NCI-H2227 (cell line): ENCODE results near the gene PRSS8.
"Not testable (repeated sequence)": the region's sequence is repeated elsewhere in the genome, so short reads cannot be mapped to it uniquely, and the experiment has no call there.

ENCODE experiments used
- DNase-seq: peaks from one replicate; lab custom pipeline; 2025; ENCODE audit not compliant: unreplicated experiment; lab: John Stamatoyannopoulos, UW

PRSS8 gene

DNA sequence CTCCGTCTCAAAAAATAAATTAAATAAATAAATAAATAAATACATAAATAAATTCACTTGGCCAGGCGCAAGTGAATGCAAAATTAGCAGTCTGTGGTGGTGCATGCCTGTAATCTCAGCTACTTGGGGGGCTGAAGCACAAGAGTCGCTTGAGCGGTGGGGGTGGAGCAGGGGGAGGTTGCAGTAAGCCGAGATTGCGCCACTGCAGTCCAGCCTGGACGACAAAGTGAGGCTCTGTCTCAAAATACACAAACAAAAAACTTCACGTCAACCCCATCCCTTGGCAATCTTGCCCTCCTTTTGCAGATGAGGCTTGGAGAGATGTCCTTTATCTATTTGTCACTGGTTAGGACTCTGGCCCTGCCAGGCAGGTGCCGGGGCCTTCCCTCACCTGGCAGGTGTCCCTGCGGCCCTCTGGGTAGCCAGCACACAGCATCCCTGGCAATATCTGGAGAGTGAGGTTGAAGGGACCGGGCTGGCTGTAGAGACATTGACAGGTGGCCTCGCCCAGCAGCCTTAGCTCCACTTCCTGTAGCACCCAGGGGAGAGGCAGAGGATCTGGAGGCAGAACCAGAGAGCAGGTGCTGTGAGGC, 10.0 kb upstream of the PRSS8 start:
- DNase-seq: no peak

DNA sequence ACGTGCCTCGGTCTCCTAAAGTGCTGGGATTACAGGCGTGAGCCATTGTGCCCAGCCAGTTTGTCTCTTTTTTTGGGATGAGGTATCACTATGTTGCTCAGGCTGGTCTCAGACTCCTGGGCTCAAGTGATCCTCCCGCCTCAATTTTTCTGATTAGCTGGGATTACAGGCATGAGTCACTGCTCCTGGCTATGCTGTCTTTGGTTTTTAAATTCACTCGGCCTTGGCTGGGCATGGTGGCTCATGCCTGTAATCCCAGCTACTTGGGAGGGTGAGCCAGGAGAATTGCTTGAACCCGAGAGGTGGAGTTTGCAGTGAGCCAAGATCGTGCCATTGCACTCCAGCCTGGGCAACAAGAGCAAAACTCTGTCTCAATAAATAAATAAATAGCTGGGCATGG, 8.9 kb upstream of the PRSS8 start:
- DNase-seq: not testable (repeated sequence)

DNA sequence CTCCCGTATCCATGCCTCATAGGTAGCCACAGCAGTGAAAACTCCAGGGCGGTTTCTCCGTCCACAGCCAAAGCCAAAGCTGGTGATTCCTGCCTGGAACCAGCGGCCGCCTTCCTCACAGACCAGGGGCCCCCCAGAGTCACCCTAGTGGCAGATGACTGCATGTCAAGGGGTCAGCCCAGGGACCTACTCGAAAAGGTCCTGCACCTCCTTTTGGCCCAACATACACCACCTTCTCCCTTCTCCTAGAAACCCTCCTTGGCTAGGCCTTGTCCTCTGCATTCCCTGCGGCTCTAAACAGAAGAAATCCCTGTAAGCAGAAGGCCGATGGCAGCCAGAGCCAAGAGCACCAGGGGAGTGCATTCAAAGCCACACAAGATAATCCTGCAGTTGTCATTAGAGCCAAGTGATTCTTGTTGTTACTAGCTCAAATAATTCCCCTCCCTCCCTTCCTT, 8.2 kb upstream of the PRSS8 start:
- DNase-seq: no peak

DNA sequence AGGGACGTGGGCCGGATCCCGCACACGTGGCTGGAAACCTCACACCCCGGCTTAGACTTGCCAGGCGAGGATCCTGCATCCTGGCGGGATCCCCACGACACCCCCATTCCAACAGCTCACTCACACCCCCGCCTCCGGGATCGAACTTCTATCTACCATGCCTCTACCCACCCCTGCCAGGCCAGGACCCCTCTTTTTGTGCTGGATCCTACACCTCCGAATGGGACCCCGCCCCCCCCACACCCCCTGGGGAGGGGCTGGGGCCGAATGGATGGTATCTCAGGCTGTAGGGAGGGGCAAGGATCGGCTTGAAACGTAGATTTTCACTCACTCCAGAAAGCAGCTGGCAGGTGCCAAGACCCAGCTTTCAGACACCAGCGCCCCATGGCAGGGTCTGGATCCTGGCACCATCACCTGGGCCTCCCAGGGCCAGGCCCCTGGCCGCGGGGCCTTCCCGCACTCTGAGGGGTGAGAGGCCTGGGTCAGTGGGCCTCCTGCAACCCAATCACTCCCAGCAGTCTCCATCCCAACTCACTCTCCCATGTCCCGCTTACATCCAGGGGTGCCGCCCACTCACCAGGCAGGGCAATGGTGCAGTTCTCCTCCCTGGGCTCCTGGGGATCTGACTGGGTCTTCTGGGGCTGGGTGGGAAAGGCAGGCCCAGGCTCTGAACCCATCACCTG, 7.6 kb upstream of the PRSS8 start:
- no peak for DNase-seq

DNA sequence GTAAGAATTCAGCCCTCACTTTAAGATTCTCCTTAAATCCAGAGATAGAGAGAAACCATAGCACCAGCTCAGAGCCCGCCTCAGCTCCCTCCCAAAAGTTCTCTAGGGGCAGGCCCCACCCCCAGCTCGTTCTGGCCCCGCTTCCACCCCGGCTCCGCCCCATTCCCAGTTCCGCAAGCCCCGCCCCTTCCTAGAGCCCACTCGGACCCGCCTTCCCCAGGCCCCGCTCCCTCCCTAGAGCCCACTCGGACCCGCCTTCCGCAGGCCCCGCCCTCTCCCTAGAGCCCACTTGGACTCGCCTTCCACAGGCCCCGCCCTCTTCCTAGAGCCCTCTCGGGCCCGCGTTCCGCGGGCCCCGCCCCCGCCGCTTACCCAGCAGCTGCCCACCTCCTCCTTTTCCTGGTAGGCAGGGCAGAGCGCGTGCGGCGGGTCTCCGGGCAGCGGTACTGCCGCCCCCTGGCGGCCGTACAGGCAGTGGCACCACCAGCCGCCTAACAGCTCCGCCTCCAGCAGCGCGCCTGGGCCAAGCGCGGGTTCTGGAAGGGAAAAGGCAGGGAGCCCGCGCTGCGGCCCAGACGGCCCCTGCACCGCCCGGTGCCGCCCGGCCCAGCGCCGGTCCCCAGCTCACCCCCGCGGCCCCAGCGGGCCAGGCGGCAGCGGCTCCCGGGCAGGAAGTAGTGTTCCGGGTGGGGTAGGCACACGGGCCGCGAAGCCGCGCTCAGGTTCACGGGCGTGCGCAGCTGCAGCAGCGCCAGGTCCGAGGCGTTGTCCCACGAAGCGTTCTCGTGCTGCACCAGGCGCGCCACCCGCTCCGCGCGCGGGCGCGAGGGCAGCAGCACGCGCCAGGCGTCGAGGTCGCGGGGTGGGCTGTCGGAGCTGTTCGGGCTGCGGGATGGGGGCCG, 6.8 kb upstream of the PRSS8 start:
- peak; percentile 99 for DNase-seq

DNA sequence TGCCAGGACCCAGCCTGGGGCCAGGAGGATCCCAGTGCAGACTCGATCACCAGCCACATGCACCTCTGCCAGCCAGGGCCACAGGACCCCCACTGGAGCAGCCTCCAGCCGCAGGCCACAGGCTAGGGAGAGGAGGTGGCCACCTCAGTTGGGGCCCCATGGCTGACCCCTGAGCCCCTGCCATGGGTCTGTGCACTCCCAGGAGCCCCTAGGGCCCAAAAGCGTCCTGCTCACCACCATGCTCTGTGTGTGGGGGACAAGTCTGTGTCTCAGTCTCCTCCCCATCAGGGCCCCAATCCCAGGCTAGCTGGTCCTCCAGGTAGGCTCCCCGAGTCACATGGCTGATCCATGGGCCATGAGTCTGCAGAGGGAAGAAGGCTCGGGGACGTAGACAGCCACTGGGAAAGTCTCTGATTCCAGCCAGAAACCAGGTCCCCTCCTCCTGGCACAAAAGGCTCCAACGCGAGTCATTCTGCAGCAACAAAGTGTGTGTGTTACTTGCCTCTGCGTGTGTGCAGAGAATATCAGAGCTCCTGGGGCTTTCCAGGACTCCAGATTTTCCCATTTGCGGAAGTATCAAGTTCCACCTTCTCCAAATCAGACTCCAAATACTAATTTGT, 6.1 kb upstream of the PRSS8 start:
- no peak for DNase-seq

DNA sequence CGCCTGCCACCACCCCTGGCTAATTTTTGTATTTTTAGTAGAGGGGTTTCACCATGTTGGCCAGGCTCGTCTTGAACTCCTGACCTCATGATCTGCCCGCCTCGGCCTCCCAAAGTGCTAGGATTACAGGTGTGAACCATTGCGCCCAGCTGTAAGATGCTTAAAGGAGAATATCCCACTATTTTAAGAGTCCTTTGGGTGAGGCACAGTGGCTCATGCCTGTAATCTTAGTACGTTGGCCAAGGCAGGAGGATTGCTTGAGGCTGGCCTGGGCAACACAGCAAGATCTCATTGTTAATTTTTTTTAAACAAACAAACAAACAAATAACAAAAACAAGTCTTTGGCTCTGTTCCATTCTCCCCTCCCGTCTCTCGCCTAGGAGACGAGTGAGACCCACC, 5.5 kb upstream of the PRSS8 start:
- DNase-seq: not testable (repeated sequence)

DNA sequence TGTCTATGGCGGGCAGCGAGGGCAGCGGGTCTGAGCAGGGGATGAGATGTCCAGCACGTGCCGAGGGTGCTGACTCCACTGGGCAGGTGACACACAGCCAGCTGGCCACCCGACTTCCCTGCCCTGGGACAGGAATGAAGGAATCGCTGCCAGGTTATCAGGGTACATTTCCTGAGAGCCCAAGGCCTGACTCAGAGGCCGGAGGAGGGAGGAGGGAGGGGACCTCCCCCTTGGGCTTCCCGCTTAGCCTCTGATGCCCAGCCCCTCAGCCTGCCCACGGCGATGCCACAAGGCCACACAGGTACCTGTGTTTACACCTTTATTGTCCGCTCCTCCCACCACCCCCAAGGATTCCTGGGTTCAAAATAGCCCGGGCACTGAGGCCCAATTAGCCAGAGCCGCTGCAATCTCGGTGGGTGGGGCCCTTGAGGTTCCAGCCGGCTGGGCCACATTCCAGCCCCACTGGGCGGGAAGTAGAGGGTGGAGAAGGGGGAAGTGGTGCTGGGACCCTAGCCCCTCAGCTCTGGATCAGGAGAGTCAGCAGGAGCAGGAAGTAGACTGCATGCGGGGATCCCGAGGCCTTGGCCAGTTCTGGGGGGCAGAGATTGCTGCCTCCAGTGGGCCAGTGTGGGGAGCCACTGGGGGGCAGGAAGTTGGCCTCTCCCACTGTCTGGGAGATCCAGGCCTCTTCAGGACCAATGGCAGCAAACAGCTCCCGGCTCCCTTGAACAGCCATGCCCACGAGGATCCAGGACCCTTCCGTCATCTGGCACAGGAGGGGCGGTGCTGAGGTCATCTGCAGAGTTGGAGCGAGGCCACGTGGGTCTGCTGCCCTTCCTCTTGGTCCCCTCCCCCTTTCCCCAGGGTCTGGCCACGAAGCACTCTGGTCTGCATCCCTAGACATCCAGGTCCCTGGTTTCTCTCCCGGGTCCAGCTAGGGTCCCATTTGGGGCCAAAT, 3.4 kb upstream of the PRSS8 start:
- no peak for DNase-seq

DNA sequence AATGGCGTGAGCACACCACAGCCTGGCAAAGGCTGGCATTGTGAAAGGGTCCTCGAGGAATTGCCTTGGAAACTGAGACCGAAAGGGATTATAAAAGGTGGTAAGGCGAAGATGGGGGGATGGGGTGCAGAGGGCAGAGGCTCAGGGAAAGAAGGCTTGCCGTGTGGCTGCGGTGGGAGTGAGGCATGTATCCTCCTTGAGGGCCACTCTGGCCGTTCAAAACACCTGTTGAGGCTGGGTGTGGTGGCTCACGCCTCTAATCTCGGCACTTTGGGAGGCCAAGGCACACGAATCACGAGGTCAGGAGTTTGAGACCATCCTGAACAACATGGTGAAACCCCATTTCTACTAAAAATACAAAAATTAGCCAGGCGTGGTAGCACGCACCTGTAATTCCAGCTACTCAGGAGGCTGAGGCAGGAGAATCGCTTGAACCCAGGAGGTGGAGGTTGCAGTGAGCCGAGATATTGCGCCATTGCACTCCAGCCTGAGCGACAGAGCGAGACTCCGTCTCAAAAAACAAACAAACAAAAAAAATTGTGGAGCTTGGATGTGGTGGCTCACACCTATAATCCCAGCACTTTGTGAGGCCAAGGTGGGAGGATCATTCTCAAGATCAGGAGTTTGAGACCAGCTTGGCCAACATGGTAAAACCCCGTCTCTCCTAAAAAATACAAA, 1.4 kb upstream of the PRSS8 start:
- DNase-seq: not testable (repeated sequence)

DNA sequence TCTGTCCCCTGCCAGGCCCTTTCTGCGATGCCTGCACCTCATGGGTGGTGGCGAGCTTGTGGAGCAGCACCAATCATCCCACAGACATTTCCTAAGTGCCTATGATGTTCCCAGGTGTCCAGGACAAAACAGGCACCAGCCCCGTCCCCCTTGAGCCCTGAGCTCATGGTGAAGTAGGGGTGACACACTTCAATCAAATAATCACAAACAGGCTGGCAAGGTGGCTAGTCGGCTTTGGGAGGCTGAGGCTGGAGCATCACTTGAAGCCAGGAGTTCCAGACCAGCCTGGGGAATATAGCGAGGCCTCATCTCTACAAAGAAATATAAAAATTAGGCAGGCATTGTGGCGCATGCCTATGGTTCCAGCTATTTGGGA, 748 bp upstream of the PRSS8 start:
- no peak for DNase-seq

DNA sequence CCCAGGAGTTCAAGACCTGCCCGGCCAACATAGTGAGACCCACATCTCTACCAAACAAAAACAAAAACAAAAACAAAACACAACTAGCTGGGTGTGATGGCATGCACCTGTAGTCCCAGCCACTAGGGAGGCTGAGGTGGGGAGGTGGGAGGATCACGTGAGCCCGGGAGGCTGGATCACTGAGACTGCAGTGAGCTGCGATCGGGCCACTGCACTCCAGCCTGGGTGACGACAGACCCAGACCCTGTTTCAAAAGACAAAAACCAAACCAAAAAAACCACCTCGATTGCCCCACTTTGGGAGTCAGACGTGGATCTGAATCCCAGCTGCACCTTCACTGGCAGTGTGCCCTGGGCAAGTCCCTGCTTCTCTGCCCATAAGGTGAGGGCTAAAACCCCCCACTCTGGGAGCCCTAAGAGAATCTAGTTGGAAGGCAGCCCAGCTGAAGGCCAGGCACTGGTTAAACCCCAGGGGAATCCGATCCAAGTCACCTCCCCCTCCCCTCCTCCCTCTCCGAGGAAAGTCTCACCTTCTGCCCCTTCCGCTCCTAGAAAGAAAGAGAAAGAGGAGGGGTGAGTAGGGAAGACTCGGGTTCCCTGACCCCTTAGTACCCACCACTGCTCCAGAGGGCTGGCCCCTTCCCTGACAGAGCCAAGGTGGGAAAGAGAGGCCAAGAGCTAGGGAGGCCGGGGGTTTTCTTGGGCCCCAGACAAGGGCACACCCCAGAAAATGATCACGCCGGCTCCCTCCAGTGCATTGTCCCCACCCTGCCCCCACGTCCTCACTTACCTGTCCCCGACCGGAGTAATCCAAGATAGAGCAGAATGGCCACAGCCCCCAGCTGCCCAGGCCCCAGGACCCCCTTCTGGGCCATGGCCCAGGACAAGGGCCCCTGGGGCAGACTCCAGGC, 647 bp downstream of the PRSS8 start:
- DNase-seq: peak; percentile 60

DNA sequence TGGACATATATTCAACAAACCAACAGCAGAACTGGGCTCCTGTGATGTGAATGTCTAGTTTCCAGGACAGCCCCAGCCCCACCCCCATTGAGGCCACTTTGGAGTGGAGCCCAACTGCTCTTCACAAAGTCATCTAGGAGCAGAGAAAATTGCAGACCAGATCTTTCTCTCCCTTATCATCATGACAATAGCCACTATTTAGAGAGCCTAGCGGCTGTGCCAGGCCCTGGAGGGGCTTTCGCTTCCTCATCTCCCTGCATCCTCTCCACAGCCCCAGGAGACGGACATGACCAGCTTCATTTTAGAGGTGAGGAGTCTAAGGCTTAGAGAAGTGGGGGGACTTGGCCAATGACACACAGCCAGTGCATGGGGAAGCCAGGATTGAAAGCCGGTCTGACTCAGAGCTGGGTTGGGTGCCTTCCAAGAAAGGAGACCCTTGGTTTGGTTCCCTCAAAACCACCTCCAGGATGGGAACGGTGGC, 1.4 kb downstream of the PRSS8 start:
- DNase-seq: peak; percentile 78

DNA sequence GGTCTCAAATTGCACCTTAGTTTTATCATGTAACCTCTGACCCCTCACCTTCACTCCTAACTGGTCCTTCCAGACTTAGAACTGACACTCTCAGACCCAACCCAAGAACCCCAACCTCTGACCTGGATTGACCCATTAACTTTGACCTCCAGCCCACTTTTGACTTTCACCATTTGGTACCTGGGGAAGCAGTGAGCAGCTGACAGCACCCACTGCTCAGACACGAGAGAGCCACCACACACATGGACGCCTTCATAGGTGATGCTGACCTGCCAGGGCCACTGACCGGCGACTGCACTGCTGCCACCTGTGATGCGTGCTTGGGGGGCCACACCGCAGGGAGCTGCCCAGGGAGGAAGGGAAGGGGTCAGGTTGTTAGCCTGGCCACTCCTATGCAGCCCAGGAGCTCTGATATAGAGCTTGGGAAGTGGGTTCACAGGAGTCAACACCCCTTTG, 2.5 kb downstream of the PRSS8 start:
- no peak for DNase-seq

DNA sequence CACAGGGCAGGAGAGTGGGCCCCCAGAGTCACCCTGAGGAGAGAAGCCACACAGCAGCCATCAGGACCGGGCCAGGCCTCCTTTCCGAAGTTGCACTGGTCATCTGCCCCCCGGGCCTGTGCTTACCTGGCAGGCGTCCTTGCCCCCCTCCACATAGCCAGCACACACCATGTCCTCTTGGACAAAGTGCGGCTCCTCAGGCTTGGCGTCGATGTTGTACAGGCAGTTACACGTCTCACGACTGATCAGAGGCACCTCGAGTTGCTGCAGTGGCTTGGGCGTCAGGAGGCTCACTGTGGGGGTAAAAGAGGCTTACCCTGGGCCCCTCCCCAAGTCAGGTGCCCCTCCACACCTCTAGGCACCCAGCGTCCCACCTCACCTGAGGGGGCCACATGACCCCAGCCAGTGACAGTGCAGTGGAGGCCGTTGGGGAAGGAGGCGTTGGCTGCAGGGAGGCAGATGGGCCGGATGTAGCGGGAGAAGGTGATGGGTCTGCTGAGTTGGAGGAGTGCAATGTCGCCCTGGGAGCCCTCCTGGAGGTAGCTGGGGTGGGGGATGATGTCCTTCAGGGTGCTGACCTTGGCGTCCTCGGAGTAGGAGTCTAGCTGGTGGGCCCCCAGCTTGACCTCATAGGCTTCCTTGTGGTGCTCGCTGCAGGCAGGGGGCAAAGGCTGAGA, 3.1 kb downstream of the PRSS8 start:
- no peak for DNase-seq

DNA sequence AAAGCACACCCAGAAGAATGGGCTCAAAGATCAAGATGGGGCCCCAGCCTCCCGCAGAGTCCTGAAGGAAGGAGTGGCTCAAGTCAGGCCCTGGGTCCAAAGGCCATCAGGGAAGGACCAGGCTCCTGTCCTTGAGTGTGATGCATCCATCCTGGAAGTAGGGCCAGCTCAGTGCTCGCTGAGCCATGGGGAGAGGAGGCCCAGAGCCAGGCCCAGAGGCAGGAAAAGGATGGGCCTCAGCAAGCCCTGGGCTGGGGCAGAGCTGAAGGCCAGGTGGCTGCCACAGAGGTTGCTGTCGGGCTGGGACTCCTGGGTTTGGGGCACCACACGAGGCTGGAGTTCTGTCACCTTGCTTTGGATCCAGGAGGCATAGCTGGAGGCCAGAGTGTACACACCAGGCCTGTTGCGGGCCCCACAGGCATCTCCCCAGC, 3.7 kb downstream of the PRSS8 start:
- DNase-seq: no peak

DNA sequence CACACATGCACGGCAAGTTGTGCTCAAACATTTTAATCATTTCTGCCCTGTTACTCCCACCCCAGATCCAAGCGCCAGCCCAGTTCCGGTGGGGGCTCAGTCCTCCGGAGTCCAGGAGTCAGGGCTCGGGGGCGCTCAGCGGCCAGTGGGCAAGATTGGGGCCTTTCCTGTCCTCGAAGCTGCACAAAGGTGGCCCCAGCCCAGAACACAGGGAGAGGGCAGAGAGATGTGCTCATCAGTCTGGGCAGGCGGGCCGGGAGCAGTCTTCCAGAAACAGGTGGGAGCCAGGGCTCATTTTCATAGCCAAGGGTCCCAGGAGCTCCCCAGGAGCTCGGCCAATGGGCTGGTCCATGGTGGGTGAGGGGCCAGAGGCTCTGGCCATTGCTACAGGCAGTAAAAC, 4.1 kb downstream of the PRSS8 start:
- no peak for DNase-seq

DNA sequence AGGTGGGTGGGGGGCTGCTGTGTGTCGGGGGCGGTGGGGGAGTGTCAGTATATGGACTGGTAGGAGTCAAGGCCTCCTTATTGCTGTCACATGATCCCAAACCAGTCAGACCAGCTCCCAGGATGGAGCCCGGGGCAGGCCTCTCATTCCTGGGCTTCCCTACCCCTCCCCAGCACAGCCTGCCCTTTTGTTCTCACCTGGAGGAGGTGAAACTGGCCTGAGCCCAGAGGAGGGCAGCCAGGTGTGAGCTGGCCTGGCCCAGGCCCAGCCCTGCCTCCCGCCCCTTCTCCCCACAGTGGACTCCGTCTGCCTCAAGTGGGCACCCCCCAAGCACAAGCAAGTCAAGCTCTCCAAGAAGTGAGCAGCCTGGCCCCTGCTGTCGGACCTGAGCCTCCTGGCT, 4.6 kb downstream of the PRSS8 start:
- no peak for DNase-seq

DNA sequence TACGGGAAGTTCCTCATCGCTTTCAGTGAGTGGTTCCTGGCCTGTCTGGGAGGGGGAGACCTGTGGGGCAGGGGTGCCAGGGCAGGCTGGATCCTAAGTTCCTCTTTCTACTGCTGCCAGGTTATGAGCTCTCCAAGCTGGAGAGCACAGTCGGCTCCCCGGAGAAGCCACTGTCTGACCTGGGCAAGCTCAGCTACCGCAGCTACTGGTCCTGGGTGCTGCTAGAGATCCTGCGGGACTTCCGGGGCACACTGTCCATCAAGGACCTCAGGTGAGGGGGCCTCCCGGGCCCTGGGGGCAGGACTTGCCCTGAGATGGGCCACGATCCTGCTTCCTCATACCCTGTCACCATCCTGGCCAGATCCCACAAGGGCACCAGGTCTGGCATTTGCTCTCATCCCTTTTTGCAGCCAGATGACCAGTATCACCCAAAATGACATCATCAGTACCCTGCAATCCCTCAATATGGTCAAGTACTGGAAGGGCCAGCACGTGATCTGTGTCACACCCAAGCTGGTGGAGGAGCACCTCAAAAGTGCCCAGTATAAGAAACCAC, 5.1 kb downstream of the PRSS8 start:
- DNase-seq: no peak
